ENCODE results near the gene WBP11.
A peak's percentile ranks its signal among the peaks of the same experiment; 100 is the strongest.

WBP11 gene

GRCh38 chr12:14836336-14837210 lies 33.3 kb upstream of the WBP11 start:
- DNase-seq (ENCODE audit: insufficient read length, low spot score) (no peak), FAIRE-seq (no peak)
- TF ChIP-seq CTCF (IDR thresholded peaks at IDR 0.05; ENCODE audit: insufficient read depth, missing control alignments): no peak

DNA sequence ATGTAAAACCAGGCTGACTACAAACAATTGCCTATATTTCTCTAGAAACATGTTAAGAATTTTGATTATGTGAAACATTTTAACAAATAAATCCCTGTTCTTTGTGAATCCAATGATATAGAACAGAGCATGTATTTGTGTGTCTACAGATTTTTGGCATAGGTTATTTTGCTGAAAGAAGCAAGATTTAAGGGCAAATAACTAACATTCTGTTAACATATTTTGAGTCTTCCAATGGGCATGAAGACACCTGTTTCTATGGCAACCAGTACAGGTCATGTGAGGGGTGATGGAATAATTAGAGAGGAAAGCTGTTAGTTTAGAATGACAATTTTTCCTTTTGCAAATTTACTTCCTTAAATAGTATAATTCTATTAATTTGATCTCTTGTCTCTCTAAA lies 31.2 kb upstream of the WBP11 start:
- FAIRE-seq (no peak), DNase-seq (ENCODE audit: insufficient read length, low spot score) (no peak)
- TF ChIP-seq CTCF (IDR thresholded peaks at IDR 0.05; ENCODE audit: insufficient read depth, missing control alignments): no peak

DNA sequence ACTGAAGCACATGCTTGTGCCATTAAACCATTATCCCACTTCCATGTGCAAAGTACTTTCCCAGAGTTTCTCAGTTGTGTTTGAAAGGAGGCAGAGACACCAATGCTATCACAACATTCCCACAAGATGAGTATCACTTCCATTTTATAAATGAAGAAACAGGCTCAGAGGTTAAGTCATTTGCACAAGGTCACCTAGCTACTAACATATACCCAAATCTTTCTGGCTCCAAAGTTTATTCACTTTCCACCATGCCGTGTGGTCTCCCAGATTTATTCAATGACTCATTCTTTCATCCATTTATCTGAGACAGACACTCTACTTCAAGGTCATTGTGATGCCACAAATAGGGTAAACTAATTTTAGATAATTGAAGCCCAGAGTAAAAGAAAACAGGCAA lies 30.7 kb upstream of the WBP11 start:
- FAIRE-seq (no peak), DNase-seq (ENCODE audit: insufficient read length, low spot score) (no peak)
- no peak for TF ChIP-seq CTCF (IDR thresholded peaks at IDR 0.05; ENCODE audit: insufficient read depth, missing control alignments)

- TF ChIP-seq CTCF (IDR thresholded peaks at IDR 0.05; ENCODE audit: insufficient read depth, missing control alignments): no peak
- peak; percentile 6 for FAIRE-seq
- no peak for DNase-seq (ENCODE audit: insufficient read length, low spot score)
Observed at GRCh38 chr12:14833336-14833735, 30.1 kb upstream of the WBP11 start.

- FAIRE-seq (no peak), DNase-seq (ENCODE audit: insufficient read length, low spot score) (no peak)
- TF ChIP-seq CTCF (IDR thresholded peaks at IDR 0.05; ENCODE audit: insufficient read depth, missing control alignments): no peak
Observed at GRCh38 chr12:14828892-14829291, 25.6 kb upstream of the WBP11 start.

- TF ChIP-seq CTCF (IDR thresholded peaks at IDR 0.05; ENCODE audit: insufficient read depth, missing control alignments): no peak
- DNase-seq (ENCODE audit: insufficient read length, low spot score) (no peak), FAIRE-seq (no peak)
Observed at GRCh38 chr12:14827043-14827442, 23.8 kb upstream of the WBP11 start.

- FAIRE-seq (no peak), DNase-seq (ENCODE audit: insufficient read length, low spot score) (no peak)
- TF ChIP-seq CTCF (IDR thresholded peaks at IDR 0.05; ENCODE audit: insufficient read depth, missing control alignments): no peak
Observed at GRCh38 chr12:14826491-14826890, 23.2 kb upstream of the WBP11 start.

All from D721Med (cell line).